Inferior parietal cortex (tissue), 1 donor: ENCODE data around the gene DEPP1.
A peak's percentile ranks its signal among the peaks of the same experiment; 100 is the strongest.

Experiments used
- DNase-seq: peaks from one replicate; pipeline ENCODE4 v3.0.0-alpha.2; 2016; ENCODE audit errors: extremely low spot score

DEPP1 gene

GRCh38 chr10:44954962-44955361 is 23.6 kb downstream of the DEPP1 start:
- DNase-seq, result no peak

DNA sequence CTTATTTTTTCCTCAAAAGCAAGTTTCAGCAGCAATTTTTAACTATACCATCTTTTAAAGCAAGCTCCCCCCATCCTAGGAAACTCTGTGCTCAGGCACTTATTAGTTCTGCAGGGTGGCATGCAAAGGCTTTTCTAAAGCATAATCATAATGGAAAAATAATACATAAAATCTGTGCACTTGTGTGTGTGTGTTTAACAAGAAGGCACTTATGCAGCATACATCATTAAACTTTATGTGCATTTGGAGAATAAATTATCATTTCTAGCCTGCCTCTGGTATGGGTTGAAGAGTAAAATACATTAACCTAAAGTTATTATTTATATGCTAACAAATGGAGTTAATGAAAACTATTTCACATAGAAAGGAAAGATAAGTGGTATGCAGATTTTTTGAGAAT is 24.6 kb downstream of the DEPP1 start:
- no peak for DNase-seq

DNA sequence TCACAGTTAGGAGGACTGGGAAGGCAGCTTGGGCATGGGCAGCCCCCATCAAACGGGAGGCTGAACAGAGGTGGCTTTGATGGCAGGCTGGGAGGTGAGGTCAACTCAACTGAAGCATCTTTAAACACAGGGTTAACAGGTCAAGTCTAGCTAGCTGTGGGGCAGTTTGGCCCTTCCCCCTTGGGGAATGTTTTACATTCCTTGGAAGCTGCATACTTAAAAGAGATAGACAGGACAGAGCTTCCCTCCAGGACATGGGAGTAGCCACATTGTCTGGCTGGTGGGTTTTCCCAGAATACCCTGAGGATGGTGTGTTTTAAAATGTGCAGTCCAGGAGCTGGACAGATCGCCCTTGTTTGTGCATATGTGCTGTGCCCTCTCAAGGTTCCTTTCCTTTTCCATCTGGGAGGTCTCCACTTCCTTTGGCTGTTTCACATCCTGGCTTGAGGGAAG is 25.8 kb downstream of the DEPP1 start:
- no peak for DNase-seq

DNA sequence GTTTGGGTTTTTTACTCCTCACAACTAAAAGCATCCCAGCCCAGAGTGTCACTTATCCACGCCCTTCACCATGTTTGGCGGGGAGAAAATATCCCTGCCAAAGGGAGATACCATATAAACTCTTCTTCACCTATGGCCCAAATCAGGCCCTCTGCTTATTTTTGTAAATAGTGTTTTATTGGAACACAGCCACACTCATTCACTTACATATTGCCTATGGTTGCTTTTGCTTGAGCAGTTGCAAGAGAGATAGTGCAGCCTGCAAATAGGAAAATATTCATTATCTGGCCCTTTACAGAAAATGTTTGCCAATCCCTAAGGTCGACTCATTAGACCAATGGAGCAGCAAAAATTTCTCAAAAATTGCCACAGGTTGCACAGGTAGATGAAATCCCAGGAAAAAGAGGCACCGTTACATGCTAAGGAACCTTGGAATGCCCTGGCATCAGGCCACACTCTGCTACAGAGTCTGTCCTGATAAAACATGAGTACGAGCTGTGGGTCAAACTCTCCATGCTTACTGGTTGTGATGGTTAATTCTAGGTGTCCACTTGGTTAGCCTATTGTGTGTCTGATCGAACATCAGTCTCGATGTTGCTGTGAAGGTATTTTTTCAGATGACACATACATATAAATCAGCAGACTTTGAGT is 26.9 kb downstream of the DEPP1 start:
- no peak for DNase-seq

GRCh38 chr10:44950326-44951225 is 28.0 kb downstream of the DEPP1 start:
- no peak for DNase-seq

GRCh38 chr10:44949915-44950314 is 28.7 kb downstream of the DEPP1 start:
- no peak for DNase-seq

- no peak for DNase-seq
Measured at GRCh38 chr10:44949127-44949802, 29.3 kb downstream of the DEPP1 start.

DNA sequence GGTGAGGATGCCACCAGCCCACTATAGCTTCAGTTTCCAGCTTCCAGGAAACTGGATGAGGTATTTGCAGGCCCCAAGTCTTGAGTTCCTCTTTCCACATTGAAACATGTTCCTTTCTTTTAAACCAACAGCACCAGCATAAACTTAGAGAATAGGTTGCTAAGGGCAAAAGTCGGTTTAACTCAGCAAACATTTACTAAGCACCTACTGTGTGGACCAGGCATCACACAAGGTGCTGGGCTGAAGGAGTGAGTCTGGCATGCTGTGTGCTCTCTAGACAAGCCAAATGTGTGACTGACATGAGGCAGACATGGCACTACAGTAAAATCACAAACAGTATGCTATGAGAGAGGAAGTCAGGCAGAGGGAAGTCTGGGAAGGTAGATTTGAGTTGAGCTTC is 30.0 kb downstream of the DEPP1 start:
- DNase-seq, result no peak

DNA sequence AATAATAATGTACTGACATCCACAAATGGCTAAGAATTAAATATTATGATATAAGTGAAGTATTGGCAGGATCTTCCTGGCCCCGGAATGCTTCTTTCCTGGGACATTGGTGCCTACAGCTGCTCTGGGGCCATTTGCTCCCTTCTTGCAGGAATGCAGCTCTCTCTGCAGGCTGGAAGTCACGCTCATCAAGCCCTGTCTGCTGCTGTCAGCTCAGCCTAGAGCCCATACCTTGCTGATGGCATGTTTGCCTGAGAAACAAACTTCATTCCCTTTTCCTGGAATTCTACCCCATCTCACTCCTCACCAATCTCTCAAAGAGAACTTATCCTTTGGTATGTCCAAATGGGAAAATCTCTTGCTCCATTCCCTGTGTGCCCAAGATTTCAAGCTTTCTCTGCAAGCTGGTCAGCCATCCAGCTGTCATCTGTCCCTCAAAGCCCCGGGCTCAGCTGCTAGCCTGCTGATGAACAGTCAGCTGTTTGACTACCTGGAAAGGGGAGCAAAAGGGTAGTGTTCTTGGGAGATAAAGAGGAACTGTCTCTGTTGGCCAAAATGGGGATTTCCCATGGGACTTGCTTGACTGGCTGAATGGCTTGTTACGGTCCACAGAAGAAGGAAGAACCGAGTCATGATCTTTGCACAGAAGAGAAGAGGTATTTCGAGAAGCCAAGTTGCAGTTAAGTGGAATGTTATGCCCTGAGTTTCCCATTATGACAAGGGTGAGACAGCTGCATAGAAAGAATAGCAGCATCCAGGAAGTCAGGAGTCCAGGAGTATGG is 31.0 kb downstream of the DEPP1 start:
- no peak for DNase-seq

GRCh38 chr10:44946205-44946604 is 32.4 kb downstream of the DEPP1 start:
- DNase-seq, result no peak

DNA sequence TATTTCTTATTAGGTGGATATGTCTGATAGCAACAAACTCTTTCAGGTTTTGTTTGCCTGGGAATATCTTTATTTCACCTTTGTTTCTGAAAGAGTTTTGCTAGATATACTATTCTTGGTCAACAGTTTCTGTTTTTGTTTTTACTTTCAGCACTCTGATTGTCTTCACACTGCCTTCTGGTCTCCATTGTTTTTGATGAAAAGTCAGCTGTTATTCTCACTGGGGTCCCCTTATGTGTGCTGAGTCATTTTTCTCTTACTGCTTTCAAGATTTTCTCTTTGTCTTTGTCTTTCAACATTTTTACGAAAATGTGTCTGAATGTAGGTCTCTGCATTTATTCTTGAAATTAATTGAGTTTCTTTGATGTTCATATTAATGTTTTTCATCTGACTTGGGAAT is 34.3 kb downstream of the DEPP1 start:
- DNase-seq, result no peak

GRCh38 chr10:44939691-44940401 is 38.8 kb downstream of the DEPP1 start:
- DNase-seq, result no peak

GRCh38 chr10:44938956-44939355 is 39.7 kb downstream of the DEPP1 start:
- DNase-seq, result no peak

- DNase-seq, result no peak
Measured at GRCh38 chr10:44937196-44938005, 41.2 kb downstream of the DEPP1 start.

DNA sequence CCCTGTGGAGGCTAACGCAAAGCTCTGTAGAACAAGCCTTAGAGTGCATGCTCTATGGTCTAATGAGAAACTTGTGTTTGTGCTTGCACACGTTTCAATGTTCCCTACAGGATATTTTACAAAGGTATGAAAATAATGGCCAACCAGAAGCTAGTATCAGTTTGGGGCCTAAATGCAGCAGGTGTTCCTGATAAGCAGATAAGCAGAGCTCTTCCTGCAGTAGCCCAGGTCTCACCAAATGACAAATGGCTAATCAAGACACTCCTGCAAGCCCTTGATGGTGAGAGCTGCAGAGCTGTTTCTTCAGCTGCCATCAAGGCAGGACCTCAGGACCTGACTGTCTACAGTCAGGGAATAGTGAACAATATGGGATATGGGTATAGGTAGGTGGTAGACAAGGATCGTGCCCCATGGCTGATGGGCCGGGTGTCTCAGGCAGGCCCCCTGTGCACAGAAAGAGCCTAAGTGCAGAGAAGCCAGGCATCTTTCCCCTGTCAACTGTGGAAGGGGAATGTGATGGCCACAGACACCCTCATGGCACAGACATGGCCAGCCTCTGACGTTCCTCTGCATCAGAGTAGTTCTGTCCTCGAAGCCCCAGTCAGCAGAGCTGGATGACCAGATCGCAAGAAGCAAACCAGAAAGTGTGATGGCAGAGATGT is 42.2 kb downstream of the DEPP1 start:
- DNase-seq, result no peak

- no peak for DNase-seq
Measured at GRCh38 chr10:44935966-44936295, 42.7 kb downstream of the DEPP1 start.

GRCh38 chr10:44935201-44935965 is 43.2 kb downstream of the DEPP1 start:
- DNase-seq, result peak; percentile 55

DNA sequence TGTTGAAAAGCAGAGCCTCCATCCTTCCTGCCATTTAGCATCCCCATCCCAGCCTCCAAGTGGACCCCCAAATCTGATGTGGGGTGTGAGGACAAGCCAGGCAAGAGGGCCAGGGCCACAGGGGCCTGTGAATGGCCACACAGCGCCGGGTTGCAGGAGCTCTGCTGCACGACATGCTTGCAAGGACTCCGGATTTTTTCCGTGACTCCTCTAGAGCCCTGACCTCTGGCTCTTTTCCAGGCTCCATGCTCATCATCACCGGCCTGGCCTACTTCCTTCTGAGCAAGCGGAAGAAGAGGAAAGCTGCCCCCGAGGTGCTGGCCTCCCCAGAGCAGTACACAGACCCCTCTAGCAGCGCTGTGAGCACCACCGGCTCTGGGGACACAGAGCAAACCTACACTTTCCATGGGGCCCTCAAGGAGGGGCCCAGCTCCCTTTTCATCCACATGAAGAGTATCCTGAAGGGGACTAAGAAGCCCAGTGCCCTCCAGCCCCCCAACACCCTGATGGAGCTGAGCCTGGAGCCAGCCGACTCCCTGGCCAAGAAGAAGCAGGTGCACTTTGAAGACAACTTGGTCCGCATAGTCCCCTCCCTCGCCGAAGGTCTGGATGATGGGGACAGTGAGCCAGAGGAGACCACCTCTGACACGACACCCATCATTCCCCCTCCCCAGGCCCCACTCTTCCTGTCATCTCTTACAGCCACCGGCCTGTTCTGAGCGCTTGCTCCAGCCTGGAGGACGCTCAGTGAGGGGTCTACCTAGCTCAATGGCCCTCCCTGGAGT is 44.0 kb downstream of the DEPP1 start:
- no peak for DNase-seq
